Motor neuron (in vitro differentiated cells): ENCODE data around the gene YIPF3. TPM values are rescaled to one million over a fixed set of nuclear protein-coding genes. Genes with fewer than 3 reads are reported as not detected.

Experiments used
- ATAC-seq, 8 experiments: fragments of 200-7000 bp; cut with Tn5 transposase; replicated peaks in 6 of 8; 2 replicates each; pipeline ENCODE4 v1.8.0; 2021; ENCODE audit warnings: mild to moderate bottlenecking in 8 of 8, moderate library complexity in 8 of 8
- H3K27ac ChIP-seq, 2 donors: fragments of 250-450 bp; sonication (Bioruptor Pico); 2 replicates each; pipeline ENCODE4 v1.9.0; 2021; ENCODE audit warnings: antibody characterized with exemption in 2 of 2, mild to moderate bottlenecking in 2 of 2, moderate library complexity in 1 of 2
- H3K4me1 ChIP-seq, 2 donors: fragments of 250-450 bp; sonication (Bioruptor Pico); replicated peaks in 1 of 2; 2 replicates each; pipeline ENCODE4 v1.6.1; 2021; ENCODE audit warnings: antibody characterized with exemption in 2 of 2, mild to moderate bottlenecking in 2 of 2, moderate library complexity in 1 of 2
- H3K4me3 ChIP-seq, 5 donors: fragments of 250-450 bp; sonication (Bioruptor Pico); 2 replicates each; pipeline ENCODE4 v1.9.0; 2021; ENCODE audit warnings: antibody characterized with exemption in 5 of 5, mild to moderate bottlenecking in 5 of 5, moderate library complexity in 4 of 5
- WGBS, 10 experiments: fragments of 450-650 bp; shearing (Covaris generic); methylation state at CpG; one replicate each; pipeline ENCODE4 v1.0.0; 2022; 5-methylcytosine and 5-hydroxymethylcytosine counted together
- in situ Hi-C, 9 experiments: fragments of 400-800 bp; cut with MboI; loops; one replicate each; pipeline ENCODE4 v1.15.0; 2021; ENCODE audit warnings: low sequenced_read_pairs in 9 of 9, low pct_unique_long_range_greater_than_20kb in 2 of 9; ENCODE audit not compliant: unreplicated experiment in 9 of 9
- total RNA-seq, 8 experiments: library from RNA; unstranded; fragments of 300-600 nt; gene quantifications; 2 replicates each; pipeline versions ENCODE4 v1.2.3 to v1.2.4, GENCODE V29; 2022

YIPF3 gene
- total RNA-seq, 8 experiments from 2014 or later = 59.3 to 142 (median 101) TPM

DNA sequence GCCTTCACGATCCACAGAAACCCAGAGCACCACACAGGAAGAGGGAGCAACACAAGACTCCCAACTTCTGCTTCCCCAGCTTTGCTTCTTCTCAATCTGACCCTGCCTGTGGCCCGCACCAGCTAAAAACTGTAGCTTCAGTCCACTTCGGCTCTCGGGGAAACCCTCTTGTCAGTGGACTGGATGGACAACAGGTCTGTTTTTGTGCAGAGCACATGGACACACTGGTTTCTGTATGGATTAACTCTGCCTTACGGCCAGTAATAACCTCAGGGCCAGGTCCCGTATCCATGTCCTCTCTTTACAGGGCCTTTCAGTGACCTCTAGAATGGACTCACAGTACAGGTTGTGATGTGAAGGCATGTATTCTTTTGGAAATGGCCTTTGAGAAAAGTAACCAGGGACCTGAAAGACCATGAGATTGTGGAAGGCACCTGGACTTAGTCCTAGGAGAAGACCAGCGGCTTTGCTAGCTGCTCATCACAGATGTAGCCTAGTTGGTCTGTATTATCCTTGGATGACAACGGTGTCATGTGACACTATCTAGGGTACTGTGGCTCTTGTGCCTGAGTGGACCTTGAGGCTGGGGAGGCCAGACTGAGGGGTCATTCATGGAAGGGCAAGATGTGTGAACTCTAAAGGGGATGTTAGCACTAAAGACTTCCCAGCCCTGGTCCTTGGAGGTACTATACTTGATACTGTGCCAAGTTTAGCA, 6.0 kb upstream of the YIPF3 start:
- H3K4me1 ChIP-seq = peaks cover 10 to 12% of the 10 kb centered on the region in 2 donors
- no peak overlapping the region for H3K27ac ChIP-seq
- in situ Hi-C loops = loop anchor here in 2 of 9 experiments (25.0 kb wide), 2 partner anchors 135 to 260 kb away; no protein-coding TSS in a partner anchor
- 93 to 100% (median 100%) methylated on average over 1 to 4 of the region's 8 CpGs; no CpG with 5 or more reads in 2 of the 10 experiments for WGBS, 10 experiments
- peak in 4 of 8 experiments; percentile 17 to 35 (median 31) for ATAC-seq
- no peak overlapping the region for H3K4me3 ChIP-seq

GRCh38 chr6:43521836-43522235, 5.1 kb upstream of the YIPF3 start:
- no peak overlapping the region for H3K4me3 ChIP-seq
- H3K27ac ChIP-seq = no peak overlapping the region
- WGBS, 10 experiments = 60 to 100% (median 100%) methylated on average over 1 to 2 of the region's 2 CpGs; no CpG with 5 or more reads in 4 of the 10 experiments
- in situ Hi-C loops = loop anchor here in 2 of 9 experiments (25.0 kb wide), 2 partner anchors 135 to 260 kb away; no protein-coding TSS in a partner anchor
- H3K4me1 ChIP-seq = peaks cover 10 to 12% of the 10 kb centered on the region in 2 donors
- ATAC-seq = no peak

DNA sequence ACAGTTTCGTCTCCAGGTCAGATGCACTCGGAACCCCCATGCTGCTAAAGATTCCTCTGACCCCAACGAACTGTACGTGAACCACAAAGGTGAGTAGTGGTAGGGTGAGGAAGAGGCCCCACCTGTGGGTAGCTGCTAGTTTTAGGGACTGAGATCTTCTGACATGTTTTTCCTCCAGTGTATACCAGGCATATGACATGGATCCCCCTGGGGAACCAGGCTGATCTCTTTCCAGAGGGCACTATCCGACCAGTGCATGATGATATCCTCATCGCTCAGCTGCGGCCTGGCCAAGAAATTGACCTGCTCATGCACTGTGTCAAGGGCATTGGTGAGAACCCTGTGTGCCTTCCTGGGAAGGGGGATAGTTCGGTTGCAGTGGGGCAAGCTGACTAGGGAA, 3.4 kb upstream of the YIPF3 start:
- ATAC-seq = no peak
- Histone ChIP-seq H3K4me1 (peaks cover 18 to 19% of the 10 kb centered on the region in 2 donors), H3K27ac (no peak overlapping the region), H3K4me3 (no peak overlapping the region)
- in situ Hi-C loops = loop anchor here in 2 of 9 experiments (25.0 kb wide), 2 partner anchors 133 to 258 kb away; no protein-coding TSS in a partner anchor
- 80 to 100% (median 93%) methylated on average over 1 to 8 of the region's 8 CpGs; no CpG with 5 or more reads in 4 of the 10 experiments for WGBS, 10 experiments

- whole genome bisulfite sequencing, 10 experiments = 0 to 20% (median 9%) methylated on average over 3 to 8 of the region's 10 CpGs; no CpG with 5 or more reads in 1 of the 10 experiments
- peaks cover 21 to 28% of the 10 kb centered on the region in 2 donors for H3K4me1 ChIP-seq
- ATAC-seq = peak in 3 of 8 experiments; percentile 0 to 5 (median 3)
- peak overlapping the region; percentile 75 to 92 (median 77) for H3K4me3 ChIP-seq
- H3K27ac ChIP-seq = peak overlapping the region; percentile 68 to 93
- in situ Hi-C loops = loop anchor here in 2 of 9 experiments (25.0 kb wide), 2 partner anchors 130 to 255 kb away; no protein-coding TSS in a partner anchor
Measured at GRCh38 chr6:43517505-43518357, 1.0 kb upstream of the YIPF3 start.

GRCh38 chr6:43516367-43516696, 394 bp downstream of the YIPF3 start:
- H3K4me1 ChIP-seq = peaks cover 21 to 28% of the 10 kb centered on the region in 2 donors
- H3K4me3 ChIP-seq = peak overlapping the region; percentile 75 to 92 (median 77)
- 0 to 2% (median 0%) methylated on average over 1 to 8 of the region's 10 CpGs; no CpG with 5 or more reads in 6 of the 10 experiments for WGBS, 10 experiments
- in situ Hi-C loops = loop anchor here in 2 of 9 experiments (25.0 kb wide), 2 partner anchors 129 to 254 kb away; no protein-coding TSS in a partner anchor
- H3K27ac ChIP-seq = peak overlapping the region; percentile 91 to 93
- no peak for ATAC-seq

DNA sequence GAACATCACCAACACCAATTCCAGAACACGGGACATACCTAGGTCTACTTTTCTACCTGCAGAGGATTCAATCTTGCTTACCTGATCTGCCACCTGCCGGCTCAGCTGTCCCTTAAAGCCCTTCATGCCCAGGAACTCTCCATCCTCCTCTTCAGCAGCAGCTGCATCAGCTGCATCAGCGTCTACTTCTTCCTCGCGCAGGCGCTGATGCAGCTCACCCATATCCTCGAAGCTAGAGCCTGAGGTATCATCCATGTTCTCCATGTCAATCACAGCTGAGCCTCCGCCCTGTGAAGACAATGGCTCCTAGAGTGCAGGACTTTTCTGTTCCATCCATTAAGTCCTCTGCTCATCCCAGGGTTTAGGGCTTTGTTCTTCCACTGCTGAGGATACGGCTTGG, 918 bp downstream of the YIPF3 start:
- peaks cover 21 to 29% of the 10 kb centered on the region in 2 donors for H3K4me1 ChIP-seq
- ATAC-seq = no peak
- H3K4me3 ChIP-seq = peak overlapping the region; percentile 75 to 92 (median 77)
- 52 to 83% (median 73%) methylated on average over 1 to 8 of the region's 9 CpGs; no CpG with 5 or more reads in 2 of the 10 experiments for WGBS, 10 experiments
- H3K27ac ChIP-seq = peak overlapping the region; percentile 91 to 93
- in situ Hi-C loops = loop anchor here in 2 of 9 experiments (25.0 kb wide), 2 partner anchors 129 to 254 kb away; no protein-coding TSS in a partner anchor

DNA sequence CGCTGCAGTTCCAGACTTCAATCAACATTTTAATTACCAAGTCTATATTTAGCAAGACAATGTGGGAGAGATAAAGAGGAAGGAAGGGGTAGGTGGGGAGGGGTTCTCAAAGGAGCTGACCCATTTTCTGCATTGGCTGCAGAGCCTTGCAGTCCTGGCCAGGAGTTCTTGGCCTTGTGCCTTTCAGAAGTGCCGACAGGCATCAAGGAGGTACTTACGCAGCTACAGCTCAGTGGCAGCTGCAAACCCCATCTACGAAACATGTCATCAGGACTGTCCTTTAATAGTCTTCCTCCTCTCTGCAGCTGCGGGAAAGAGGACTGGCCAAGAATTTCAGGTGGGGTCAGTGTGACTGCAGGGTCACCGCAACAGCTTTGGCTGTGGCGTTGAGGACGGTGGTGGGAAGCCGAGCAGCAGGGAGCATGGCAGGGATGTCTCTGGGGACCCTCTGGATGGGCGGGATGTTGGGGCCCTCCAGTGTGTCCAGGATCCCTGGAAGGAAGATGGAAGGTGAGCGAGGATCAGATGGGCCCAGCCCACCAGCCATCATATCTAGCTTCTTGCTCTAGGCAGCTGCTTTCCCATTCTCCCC, 4.8 kb downstream of the YIPF3 start:
- WGBS, 10 experiments = 17 to 100% (median 90%) methylated on average over 1 to 8 of the region's 11 CpGs; no CpG with 5 or more reads in 2 of the 10 experiments
- in situ Hi-C loops = loop anchor here in 2 of 9 experiments (25.0 kb wide), 2 partner anchors 125 to 250 kb away; no protein-coding TSS in a partner anchor
- H3K27ac ChIP-seq = no peak overlapping the region
- ATAC-seq = no peak
- no peak overlapping the region for H3K4me3 ChIP-seq
- H3K4me1 ChIP-seq = peaks cover 23 to 32% of the 10 kb centered on the region in 2 donors

DNA sequence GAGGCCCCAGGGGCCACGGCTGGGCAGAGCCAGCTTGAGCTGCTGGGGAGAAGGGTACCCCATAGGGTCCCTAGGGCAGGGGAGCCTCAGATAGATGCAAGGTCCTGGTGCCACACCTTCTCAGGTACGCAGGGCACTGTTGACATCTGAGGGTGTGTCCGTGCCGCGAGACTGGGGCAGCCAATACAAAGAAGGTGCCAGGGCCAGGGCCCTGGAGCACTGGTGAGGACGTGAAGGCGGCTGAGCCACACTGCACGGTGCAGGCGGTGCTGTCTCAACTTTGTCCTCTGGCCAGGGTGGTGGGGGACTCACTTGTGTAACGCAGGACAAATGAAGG, 5.9 kb downstream of the YIPF3 start:
- in situ Hi-C loops = loop anchor here in 2 of 9 experiments (25.0 kb wide), 2 partner anchors 123 to 248 kb away; no protein-coding TSS in a partner anchor

DNA sequence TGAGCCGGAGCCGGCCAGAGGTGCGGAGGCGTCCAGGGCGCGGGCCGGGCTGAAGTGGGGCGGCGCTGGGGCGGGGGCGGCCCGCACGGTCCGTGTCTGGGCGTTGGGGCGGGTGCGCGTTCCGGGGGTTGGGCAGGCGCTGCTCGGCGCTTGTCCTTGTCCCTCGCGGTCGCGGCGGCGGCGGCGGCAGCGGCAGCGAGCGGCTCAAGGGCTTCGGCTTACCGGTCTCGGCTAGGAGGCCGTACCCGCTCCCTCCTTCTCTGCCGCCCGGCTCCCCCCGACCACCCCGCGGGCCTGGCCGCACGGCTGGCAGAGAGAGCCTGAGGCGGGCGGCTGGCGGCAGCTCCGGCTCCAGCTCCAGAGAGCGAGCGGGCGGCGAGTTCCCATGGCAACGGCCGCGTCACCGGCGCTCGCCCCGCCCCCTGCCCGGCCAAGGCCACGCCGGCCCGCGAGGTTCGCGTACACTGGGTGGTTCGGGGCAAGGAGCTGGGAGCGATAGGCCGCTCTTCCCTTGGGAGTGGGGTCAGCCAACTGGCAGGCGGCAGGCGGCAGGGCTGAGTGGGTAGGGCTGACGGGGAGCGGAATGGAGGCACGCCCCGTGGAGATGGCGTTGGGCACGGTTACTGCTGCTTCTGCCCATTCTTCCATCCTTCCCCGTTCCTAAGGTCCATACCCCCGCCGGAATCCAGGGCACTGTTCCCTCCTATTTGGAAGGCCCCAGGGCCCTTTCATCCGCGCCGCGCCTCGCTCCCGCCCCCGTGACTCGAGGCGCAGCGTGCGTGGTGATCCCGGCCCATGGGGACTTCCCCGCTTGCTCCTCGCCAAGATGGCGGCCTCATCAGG, 6.5 kb downstream of the YIPF3 start, which contains the start of gene LRRC73:
Gene LRRC73, minus strand, starts transcription at position 363 of the 843 bp plus-strand sequence. CDS start 561 bp downstream, outside the sequence.
- in situ Hi-C loops = loop anchor here in 4 of 9 experiments (10.0 to 25.0 kb wide), 4 partner anchors 55 to 248 kb away; partner anchors contain the start of gene DLK2 (in 1 of the 4)

More for the DNA sequence above, 5.9 kb downstream of the YIPF3 start:
- Histone ChIP-seq H3K27ac (peak overlapping the region; percentile 64 to 72), H3K4me3 (peak overlapping the region in 1 of 5 donors; percentile 88), H3K4me1 (peaks cover 27 to 31% of the 10 kb centered on the region in 2 donors)
- WGBS, 10 experiments = 49 to 100% (median 87%) methylated on average over 1 to 4 of the region's 10 CpGs; no CpG with 5 or more reads in 3 of the 10 experiments
- ATAC-seq = peak in 3 of 8 experiments; percentile 0 to 1 (median 0)

DNA sequence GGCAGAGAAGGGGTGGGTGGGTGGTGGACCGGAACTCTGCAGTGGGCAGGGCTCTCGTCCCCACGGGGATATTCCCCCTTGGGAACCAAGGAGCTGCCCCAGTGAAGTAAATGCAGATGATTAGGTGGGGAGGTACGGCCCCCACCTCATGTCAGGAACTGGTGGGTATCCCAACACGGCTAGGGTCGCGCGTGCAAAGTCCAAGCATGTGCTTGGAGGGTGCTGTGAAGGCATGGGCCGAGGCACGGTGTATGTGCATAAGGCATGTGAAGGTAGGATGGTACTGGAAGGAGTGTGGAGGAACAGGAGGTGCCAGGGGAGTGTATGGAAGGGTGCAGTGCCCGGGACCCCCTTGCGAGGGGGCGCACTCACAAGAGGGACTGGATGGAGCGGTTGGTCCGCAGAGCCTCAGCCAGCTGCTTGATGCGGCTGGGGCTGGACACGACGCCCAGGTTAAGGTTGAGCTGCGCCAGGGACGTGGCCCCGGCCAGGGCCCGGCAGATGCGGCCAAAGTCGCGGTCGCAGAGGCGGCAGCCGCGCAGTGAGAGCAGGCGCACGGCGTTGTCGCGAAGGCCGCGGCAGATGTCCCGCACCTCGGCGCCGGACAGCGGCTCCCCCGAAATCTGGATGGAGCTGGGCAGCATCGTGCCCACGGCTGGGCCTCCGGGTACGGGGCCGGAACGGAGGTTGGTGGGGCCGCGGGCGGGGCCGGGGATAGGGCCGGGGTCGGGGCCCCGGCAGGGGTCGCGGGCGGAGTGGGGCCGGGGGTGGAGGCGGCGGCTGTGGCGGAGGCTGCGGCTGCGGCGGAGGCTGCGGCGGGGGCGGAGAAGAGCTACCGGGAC, 7.4 kb downstream of the YIPF3 start:
- peak overlapping the region; percentile 34 to 68 for H3K27ac ChIP-seq
- H3K4me1 ChIP-seq = peaks cover 17% of the 10 kb centered on the region in 2 donors
- in situ Hi-C loops = loop anchor here in 4 of 9 experiments (10.0 to 25.0 kb wide), 4 partner anchors 55 to 247 kb away; partner anchors contain the start of gene DLK2 (in 1 of the 4)
- WGBS, 10 experiments = 0 to 28% (median 8%) methylated on average over 4 to 18 of the region's 69 CpGs; no CpG with 5 or more reads in 5 of the 10 experiments
- peak; percentile 3 to 14 (median 7) for ATAC-seq
- H3K4me3 ChIP-seq = peak overlapping the region; percentile 51 to 88 (median 58)

More for the DNA sequence above, 6.5 kb downstream of the YIPF3 start, which contains the start of gene LRRC73:
- peak; percentile 82 to 89 (median 84) for ATAC-seq
- peak within 1 kb of the TSS; percentile 64 to 72 for H3K27ac ChIP-seq
- WGBS, 10 experiments = 0 to 100% (median 10%) methylated on average over 1 to 6 of the region's 96 CpGs; no CpG with 5 or more reads in 6 of the 10 experiments
- peak within 1 kb of the TSS; percentile 51 to 88 (median 58) for H3K4me3 ChIP-seq
- H3K4me1 ChIP-seq = peaks cover 21 to 26% of the 10 kb centered on the region in 2 donors
